Epidermal melanocyte (primary cell): ENCODE data around the gene TMEM240.
"Not testable (repeated sequence)": the region's sequence is repeated elsewhere in the genome, so short reads cannot be mapped to it uniquely, and the experiment has no call there.

ENCODE experiments used
- DNase-seq: peaks from one replicate; pipeline ENCODE4 v3.0.0; 2011; ENCODE audit warnings: low spot score; ENCODE audit not compliant: insufficient read length

TMEM240 gene

DNA sequence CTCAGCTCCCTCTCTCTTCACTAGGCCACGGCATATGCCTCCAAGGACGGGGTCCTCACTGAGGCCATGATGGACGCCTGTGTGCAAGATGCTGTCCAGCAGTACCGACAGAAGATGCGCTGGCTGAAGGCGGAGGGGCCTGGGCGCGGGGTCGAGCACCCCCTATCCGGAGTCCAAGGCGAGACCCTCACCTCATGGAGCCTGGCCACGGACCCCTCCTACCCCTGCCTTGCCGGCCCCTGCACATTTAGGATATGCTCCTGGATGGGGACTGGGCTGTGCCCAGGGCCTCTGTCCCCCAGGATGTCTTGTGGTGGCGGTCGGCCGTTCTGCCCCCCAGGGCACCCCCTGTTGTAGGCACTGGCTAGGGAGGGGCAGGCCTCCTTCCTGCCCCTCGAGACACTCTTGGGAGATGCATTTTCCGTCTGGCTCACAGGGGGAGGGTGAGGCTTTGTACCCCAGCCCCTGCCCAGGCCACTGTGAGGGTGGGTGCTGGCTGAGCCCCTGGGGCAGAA, 44.9 kb downstream of the TMEM240 start:
- DNase-seq = not testable (repeated sequence)

DNA sequence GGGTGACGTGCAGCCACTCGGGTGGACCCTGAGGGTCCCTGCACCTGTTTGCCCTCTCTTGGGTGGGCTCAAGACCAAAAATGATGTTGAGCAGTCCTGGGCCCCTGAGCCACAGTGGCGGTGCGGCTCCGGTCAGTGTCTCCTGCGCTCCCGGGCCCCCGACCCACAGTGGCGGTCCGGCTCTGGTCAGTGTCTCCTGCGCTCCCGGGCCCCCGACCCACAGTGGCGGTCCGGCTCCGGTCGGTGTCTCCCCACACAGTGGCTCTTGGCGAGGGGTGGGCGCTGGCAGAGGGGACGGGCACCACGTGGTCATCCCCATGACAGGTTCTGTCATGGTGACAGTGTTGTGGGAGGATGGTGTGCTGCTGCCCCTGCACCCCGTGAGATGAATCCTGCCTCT, 46.1 kb downstream of the TMEM240 start:
- not testable (repeated sequence) for DNase-seq

DNA sequence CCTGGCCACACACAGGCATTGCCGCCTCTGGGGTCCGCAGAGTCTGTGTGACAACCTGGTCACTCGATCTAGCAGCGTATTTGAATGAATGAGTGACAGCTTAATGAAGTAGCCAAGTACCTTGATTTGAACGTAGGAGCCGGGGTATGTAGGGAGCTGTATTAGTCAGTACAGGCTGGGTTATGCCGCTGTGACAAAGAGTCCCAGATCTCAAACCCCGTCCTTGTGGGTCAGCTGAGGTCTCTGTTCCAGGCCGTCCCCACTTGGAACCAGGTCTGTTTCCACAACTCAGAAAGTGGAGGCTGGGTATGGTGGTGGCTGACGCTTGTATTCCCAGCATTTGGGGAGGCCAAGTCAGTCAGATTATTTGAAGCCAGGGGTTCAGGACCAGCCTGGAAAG, 48.8 kb downstream of the TMEM240 start:
- no peak for DNase-seq

DNA sequence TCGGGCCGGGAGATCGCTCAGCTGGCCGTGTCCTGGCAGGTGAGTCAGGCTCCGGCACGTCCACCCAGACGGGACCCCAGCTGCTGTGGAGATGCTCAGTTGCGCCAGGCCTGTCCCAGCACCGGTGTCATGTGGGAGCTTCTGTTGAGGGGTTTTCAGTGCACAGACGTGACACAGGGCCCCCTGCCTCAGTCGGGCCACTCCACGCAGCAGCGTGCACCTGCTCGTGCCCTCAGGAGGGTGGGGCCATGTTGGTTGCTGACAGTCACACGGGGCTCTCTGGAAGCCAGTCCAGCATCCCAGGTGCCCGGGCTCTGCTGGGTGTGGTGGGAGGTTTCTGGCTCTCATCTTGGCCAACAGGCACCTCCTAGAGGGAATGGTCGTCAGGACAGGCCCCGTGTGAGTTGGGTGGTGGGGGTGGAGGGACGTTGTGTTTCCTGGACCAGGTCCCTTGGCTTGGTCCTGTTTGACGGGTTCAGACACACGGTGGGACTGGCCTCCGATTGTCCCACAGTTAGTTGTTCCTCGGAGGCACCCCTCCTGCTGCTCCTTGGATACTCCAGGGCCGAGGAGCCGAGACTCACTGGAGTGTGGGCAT, 49.7 kb downstream of the TMEM240 start:
- no peak for DNase-seq

DNA sequence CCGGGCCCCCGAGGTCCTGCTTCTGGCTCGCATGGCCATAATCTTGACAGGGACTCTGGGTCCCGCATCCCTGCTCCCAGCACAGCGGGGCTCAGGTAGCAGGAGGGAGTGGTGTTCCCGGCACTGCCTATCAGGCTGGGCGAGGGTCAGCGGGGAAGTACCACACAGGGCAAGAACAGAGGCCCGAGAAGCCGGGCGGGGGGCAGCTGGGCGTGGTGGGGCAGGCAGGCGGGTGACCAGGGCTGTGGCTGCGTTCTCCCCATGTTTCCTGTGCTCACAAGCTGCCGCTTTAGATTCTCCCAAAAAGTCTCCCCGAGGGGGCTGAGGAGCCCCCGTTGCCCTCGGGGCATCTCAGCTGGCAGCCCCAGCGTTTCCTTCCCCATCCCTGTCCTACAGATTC, 50.6 kb downstream of the TMEM240 start:
- no peak for DNase-seq

DNA sequence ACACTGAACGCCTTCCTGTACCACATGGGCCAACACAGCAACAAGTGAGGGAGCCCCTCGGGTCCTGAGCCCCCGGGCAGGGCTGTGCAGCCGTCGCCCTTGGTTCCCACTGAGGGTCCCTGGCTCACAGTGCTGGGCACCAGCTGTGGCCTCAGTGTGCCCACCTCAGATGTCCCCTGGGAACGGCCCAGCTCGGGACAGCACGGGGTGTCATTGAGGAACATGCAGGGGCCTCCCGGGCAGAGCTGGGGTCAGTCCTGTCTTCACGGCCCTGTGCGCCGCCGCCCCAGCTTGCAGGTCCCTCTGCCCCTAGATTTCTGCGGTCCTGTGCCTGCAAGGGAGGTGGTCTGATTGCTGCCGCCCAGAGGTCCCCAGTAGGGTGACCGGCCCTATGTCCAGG, 51.2 kb downstream of the TMEM240 start:
- DNase-seq = no peak

DNA sequence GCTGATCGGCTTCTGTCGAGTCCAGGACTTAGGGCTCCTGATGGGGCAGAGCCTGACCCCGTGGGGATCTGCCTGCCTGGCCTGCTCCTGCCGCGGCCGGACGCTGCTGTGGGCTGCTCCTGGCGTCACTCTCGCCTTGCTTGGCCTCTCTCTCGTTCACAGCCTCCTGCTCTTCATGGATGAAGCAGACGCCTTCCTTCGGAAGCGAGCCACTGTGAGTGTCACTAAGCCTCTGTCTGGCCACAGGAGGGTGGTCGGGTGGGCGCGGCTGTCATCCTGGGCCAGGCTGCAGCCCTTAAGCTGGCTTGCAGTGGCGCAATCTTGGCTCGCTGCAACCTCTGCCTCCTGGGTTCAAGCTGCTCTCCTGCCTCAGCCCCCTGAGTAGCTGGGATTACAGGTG, 52.7 kb downstream of the TMEM240 start:
- no peak for DNase-seq

DNA sequence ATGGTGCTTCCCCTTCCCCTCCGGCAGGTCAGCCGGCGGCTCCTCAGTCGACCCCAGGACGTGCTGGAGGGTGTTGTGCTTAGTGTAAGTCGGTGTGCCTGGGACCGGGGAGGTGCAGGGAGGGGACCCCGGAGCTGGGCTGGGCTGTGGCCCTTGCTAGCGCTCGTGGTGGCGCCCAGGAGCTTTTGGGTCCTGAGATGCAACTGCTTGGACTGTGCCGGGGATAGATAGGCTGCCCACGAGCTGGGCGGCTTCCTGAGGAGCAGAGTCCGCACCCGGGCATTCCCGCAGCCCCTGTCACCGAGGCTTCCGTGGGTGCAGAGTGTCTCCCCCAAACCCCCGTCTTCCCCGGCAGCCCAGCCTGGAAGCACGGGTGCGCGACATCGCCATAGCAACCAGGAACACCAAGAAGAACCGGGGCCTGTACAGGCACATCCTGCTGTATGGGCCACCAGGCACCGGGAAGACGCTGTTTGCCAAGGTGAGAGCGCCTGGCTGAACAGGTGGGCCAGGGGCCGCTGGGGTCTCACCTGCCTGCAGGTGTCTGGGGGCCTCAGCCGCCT, 54.6 kb downstream of the TMEM240 start:
- DNase-seq = peak; percentile 5

DNA sequence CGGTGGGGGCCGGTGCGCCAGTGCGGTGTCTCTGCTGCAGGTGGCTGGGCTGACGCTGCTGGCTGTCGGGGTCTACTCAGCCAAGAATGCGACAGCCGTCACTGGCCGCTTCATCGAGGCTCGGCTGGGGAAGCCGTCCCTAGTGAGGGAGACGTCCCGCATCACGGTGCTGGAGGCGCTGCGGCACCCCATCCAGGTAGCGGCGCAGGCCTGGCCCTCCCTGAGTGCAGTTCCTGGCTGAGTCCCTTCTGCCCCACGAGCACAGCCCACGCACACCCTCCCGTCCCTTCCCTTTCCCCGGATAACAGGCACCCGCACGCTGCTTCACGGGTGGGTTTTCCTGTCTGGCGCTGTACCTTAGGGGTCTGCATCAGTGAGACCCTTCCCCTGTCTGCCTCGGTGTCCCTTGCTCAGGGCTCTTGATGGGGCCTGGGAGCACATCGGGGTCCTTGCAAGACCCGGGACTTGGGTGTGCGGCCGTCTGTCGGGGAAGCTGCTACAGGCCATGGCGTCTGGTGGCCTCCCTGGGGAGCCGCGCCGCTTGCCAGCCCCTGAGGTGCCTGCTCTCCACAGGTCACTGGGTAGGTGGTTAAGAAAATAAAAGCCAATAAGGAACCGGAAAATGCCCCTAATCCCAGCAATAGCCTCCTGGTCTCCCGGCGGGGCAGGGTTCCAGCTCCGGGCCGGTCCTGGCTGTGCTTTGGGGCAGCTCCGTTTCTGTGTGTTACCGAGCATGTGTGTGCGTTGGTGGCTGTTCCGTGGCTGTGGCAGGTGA, 55.3 kb downstream of the TMEM240 start:
- not testable (repeated sequence) for DNase-seq
